NCI-H2171 treated with DMSO at 0.1 percent for 48 hours (cell line): ENCODE data around the gene TRPC3.

Experiments
- DNase-seq: peaks from one replicate; lab custom pipeline; 2025; lab: John Stamatoyannopoulos, UW

The TRPC3 gene

DNA sequence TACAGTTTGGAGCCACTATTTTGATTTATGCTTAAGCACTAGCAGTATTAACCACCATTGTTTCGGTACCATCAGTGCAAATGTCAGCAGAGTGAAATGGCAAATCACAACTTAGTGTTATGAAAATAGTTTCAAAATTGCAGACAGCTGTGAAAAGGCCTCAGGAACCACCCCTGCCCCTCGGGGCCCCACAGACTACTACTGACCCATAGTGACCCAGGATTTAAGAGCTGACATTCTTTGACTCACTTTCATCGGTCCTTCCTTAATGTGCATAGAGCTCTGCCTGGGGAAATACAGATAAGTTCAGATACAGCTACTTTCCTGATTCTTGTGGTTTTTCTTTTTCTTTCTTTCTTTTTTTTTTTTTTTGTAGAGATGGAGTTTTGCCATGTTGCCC is 78.3 kb downstream of the TRPC3 start:
- no peak for DNase-seq

DNA sequence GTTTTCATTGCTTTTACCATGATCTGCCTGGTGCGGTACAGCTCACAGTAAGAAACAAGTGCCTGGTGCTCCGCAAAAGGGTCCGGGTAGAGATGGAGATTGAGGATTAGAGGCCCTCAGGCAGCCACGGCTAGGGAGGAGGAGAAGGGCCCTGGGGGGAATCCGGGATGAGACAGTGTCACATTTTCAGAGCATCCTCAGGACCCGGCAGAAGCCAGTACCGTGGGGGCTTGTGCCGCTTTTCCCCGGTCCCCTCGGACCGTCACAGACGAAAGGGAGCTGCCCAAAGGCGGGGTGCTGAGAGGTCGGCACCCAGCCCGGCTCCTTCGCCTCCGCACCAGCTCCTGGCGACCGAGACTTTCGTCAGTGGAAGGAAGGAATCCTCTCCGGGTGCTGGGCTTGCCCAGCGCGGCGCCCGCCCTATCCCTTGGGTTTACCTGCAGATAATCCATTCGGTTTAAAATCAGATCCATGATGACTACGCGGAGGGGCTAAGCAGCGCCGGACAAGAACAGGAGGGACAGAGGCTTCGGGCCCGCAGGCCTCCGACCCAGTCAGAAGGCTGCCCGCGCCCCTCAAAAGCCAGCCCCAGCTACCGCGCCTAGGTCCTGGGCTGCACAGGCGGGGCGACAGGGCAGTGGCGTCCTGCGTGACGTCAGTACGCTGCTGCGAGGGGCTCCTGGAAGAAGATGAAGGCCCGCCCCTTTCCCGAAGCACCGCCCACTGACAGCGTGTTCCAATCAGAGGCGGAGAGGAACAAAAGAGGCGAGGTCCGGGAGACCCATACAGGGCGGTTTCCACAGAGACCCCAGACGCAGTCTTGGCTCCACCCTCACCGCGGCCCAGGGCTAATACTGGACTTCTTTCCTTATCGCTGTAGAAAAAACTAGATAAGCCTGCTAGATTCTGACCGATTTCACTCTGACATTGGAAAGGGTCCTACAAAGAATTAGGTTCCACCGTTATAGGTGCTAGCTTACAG is 81.7 kb downstream of the TRPC3 start, which contains the start of gene BBS7:
BBS7 (minus strand) TSS at position 634 of the 982 bp plus-strand sequence; CDS start at position 473, 161 bp downstream.
- DNase-seq = peak; percentile 87

DNA sequence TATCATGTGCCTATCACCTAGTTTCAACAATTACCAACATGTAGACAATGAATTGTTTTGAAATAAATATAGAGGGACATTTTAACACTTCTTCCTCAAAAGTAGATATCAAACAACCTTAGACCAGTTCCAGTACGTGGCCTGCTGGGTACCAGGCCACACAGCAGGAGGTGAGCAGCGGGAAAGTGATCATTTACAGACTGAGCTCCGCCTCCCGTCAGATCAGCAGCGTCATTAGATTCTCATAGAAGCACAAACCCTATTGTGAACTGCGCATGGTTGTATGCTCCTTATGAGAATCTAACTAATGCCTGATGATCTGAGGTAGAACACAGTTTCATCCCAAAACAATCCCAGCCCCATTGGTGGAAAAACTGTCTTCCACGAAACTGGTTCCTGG is 88.1 kb downstream of the TRPC3 start:
- no peak for DNase-seq

DNA sequence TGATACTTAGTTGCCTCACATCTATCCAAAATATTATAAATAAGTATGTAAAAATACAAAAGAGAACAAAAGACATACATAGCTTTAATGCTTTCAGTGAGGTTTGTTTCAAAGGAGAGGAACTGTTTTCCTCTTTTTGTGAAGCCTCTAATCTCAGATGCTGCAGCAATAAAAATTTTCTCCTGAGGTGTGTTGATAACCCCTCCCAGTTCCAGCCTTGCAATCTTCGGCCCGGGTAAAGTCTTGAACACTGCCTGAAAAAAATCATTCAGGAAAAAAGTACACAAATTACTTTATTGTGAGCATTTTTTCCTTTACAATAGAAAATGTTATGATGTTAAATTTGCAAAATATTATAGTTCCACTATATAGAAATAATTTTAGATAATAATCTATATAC is 90.4 kb downstream of the TRPC3 start:
- DNase-seq = no peak

DNA sequence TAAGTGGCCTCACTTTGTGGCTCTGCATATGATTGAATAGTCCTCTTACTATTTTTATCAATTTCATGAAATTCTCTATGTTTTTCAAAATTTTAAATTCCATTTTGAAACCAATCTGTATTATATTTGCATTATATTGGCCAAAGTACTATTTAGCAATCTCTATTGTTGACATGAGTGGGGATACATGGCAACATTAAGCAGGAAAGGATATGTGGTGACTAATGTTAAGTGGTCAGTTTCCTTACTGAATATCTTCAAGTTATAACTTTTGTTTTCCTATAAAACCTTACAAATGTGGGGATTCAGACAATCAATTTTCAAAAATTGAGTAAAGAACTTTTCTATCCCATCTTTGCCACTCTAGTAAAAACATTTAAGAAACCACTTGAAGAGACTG is 91.7 kb downstream of the TRPC3 start:
- DNase-seq = no peak

DNA sequence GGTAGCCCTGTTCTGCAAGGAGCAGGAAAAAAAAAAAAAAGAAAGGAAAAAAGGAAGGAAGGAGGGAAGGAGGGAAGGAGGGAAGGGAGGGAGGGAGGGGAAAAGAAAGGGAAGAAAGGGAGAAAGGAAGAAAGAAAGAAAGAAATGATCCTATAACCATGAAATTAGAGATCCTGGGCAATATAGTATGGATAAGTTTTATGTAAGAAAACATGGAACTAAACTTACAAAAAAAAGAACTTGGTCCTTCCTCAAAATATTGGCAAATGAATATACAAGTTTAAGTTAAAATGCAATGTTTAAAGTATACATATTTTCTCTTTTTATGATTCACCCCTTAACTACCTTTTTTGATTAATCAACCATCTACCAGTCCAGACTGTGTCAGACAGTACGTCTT is 100.5 kb downstream of the TRPC3 start:
- no peak for DNase-seq

DNA sequence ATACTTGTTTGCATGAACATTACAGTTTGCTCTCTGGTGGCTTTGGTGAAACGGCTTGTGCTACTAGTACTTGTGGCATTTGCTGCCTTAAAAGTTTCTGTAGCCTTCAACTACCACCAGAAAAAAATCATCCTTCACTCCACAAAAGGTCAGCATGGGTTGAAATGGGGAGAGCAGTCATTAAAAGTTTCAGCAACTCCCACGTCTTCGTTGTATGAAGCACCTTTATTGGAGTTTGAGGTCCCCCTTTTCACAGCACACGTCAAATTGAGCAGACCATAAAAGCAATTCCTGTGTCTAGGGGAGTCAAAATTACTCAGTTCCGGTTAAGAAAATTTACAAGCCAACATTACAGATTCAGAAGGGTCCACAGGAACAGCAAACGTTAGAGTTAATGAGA is 105.2 kb downstream of the TRPC3 start:
- DNase-seq = no peak

DNA sequence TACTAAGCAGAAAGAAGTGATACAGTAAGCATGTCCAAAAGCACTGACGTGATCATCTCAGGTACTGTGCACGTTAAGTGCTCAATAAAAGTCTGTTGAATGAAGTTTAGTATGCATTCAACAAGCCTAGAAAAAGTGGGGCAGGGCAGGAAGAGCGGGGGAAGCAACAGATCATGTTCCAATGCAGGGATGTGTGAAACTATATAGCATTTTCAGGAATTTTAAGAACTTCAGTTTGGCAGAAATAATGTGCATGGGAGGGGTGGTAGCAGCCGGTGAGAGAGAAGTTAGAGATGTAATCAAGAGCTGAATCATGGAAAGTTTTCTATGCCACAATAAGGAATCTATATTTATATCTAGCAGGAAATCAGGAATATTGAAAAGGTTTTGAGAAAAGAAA is 109.0 kb downstream of the TRPC3 start:
- DNase-seq = no peak

DNA sequence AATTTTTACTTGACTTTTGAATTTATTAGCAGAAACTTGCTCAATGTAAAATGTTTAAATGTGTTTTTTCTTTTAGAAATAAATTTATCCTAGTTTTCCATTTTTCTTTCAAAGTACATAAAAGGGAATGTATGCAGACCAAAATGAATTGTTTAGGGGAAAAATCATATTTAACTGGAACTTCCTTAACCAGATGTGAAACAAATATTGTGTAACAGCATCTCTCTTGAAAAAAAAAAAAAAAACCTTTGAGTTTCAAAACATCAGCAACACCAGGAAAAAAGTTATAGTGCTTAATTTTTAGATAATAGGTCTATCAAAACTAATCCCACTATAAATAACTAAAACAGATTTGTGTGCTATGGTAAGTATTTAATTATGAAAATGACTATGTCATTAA is 113.7 kb downstream of the TRPC3 start:
- DNase-seq = no peak

DNA sequence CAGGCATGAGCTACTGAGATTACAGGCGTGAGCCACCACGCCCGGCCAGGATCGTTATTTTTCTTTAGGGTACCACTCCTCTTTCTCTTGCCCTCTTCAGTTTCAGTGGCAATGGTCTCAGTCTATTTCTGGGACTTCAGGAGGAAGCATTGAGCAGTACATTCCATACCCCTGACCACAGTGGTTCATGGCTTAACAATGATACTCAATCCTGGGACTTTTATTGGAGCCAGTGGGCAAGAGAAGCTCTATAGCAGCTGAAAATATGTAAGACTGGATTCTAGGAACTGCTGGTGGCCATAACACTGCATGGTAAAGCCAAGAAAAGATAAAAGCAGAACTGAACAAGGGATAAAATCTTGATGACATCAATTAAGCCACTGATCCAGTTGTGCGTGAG is 122.3 kb downstream of the TRPC3 start:
- no peak for DNase-seq
